ENCODE measurements around the gene PRRG4. TPM values are rescaled to one million over a fixed set of nuclear protein-coding genes. Genes with fewer than 3 reads are reported as not detected.

PRRG4 gene
- total RNA-seq, result under 0.01 and 0.89 TPM in 2 replicates

GRCh38 chr11:32829680-32830412 lies at the start of gene PRRG4:
TSS of gene PRRG4 (plus strand) at chr11:32829927. CDS start at chr11:32830530, 603 bp downstream.

GRCh38 chr11:32794439-32794838 lies 35.3 kb upstream of the PRRG4 start, which contains the start of gene CCDC73:
TSS of gene CCDC73 (minus strand) at chr11:32794662. CDS start at chr11:32760243, 34,419 bp downstream.

GRCh38 chr11:32892355-32893092 lies 62.8 kb downstream of the PRRG4 start, which contains the start of gene QSER1:
TSS of gene QSER1 (plus strand) at chr11:32892811. CDS start at chr11:32893126, 315 bp downstream.

Other genes starting within 250 kb of the PRRG4 start
- 270 and 280 TPM in 2 replicates for gene EIF3M, start 246.1 kb upstream of the PRRG4 start, total RNA-seq
- gene CCDC73, start 35.3 kb upstream of the PRRG4 start, total RNA-seq, result not detected in 2 replicates
- gene QSER1, start 62.9 kb downstream of the PRRG4 start, total RNA-seq, result 21.6 and 24.2 TPM in 2 replicates
- gene DEPDC7, start 186.0 kb downstream of the PRRG4 start, total RNA-seq, result 3.8 and 4.6 TPM in 2 replicates
- gene TCP11L1, start 209.6 kb downstream of the PRRG4 start, total RNA-seq, result 30.2 and 32.6 TPM in 2 replicates

Measured in smooth muscle cell of the pulmonary artery (primary cell).